AG09309 (cell line): ENCODE measurements around the gene GOLT1A.

Experiments used
- DNase-seq: peaks from one replicate; pipeline ENCODE4 v3.0.0-alpha.2; 2010; ENCODE audit warnings: low read depth
- H3K4me3 ChIP-seq: 2 replicates; pipeline ENCODE4 v1.5.1; 2011; ENCODE audit warnings: mild to moderate bottlenecking, low read depth, low read length, moderate library complexity; ENCODE audit not compliant: control insufficient read depth
- CTCF ChIP-seq: IDR thresholded peaks from 2 replicates; pipeline ENCODE4 v1.5.1; 2011; ENCODE audit warnings: mild to moderate bottlenecking, low read depth, low read length, inconsistent platforms; ENCODE audit not compliant: insufficient read depth, control insufficient read depth; ENCODE audit errors: missing control alignments

GOLT1A gene

GRCh38 chr1:204224655-204225054 lies 10.9 kb upstream of the GOLT1A start:
- no peak for TF ChIP-seq CTCF
- DNase-seq = no peak

GRCh38 chr1:204223129-204223860 lies 9.5 kb upstream of the GOLT1A start:
- TF ChIP-seq CTCF = no peak
- no peak overlapping the region for H3K4me3 ChIP-seq
- no peak for DNase-seq

More at GRCh38 chr1:204224655-204225054, 10.9 kb upstream of the GOLT1A start:
- H3K4me3 ChIP-seq = no peak overlapping the region

- H3K4me3 ChIP-seq = no peak overlapping the region
- DNase-seq = no peak
- TF ChIP-seq CTCF = no peak
These were observed 8.9 kb upstream of the GOLT1A start for GRCh38 chr1:204222764-204223055.

- TF ChIP-seq CTCF = no peak
- no peak for DNase-seq
- H3K4me3 ChIP-seq = no peak overlapping the region
These were observed 8.4 kb upstream of the GOLT1A start for GRCh38 chr1:204222006-204222763.

GRCh38 chr1:204221271-204221670 lies 7.5 kb upstream of the GOLT1A start:
- H3K4me3 ChIP-seq = no peak overlapping the region
- TF ChIP-seq CTCF = no peak
- DNase-seq = no peak

GRCh38 chr1:204219971-204220616 lies 6.3 kb upstream of the GOLT1A start:
- TF ChIP-seq CTCF = no peak
- DNase-seq = no peak
- no peak overlapping the region for H3K4me3 ChIP-seq
